K562 (cell line): ENCODE data around the gene EIF4EBP2.

ENCODE experiments used
- BHLHE40 ChIP-seq: IDR thresholded peaks from 2 replicates; pipeline ENCODE4 v1.6.1; 2011; ENCODE audit warnings: low read length, improper control_type of control experiment
- CHD2 ChIP-seq: IDR thresholded peaks from 2 replicates; pipeline ENCODE4 v1.6.1; 2011; ENCODE audit warnings: low read depth, low read length
- TF ChIP-seq, protein P1 (sequence below): fragments of 450-650 bp; formaldehyde crosslinking; IDR thresholded peaks from 2 replicates; pipeline ENCODE4 v1.4.0; 2022; ENCODE audit warnings: missing genetic modification characterization
- TF ChIP-seq, protein P2 (sequence below), 3 experiments: IDR thresholded peaks in 2 of 3; conservative IDR thresholded peaks in 1 of 3; 2 replicates each; pipeline ENCODE4 v1.5.1; 2011 to 2012; ENCODE audit warnings: low read length in 3 of 3, mild to moderate bottlenecking in 3 of 3, control low read depth in 2 of 3, improper control_type of control experiment in 1 of 3, inconsistent platforms in 1 of 3, low read depth in 1 of 3, mixed read lengths in 1 of 3, moderate library complexity in 1 of 3; ENCODE audit not compliant: insufficient read depth in 2 of 3

DNA sequence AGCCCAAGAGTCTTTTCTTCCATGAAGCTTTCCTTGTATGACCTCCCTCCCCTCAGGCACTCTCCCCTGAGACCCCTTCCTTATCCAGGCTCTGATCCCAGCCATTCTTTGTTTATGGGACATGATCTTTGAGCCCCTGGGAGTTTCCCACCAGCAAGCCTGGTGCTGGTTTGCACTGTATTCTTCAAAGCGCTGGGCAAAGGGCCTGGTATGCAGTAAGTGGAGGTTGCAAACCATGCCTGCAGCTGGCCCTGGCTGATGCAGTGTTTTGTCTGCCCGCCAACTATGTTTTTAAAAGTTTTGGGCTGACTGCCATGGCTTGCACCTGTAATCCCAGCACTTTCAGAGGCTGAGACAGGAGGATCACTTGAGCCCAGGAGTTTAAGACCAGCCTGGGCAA is 44.3 kb downstream of the EIF4EBP2 start:
- TF ChIP-seq CHD2 (no peak), BHLHE40 (no peak)
- TF ChIP-seq, protein P1, sequence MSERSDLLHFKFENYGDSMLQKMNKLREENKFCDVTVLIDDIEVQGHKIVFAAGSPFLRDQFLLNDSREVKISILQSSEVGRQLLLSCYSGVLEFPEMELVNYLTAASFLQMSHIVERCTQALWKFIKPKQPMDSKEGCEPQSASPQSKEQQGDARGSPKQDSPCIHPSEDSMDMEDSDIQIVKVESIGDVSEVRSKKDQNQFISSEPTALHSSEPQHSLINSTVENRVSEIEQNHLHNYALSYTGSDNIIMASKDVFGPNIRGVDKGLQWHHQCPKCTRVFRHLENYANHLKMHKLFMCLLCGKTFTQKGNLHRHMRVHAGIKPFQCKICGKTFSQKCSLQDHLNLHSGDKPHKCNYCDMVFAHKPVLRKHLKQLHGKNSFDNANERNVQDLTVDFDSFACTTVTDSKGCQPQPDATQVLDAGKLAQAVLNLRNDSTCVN (CRISPR knock-in tag) = no peak
- TF ChIP-seq, protein P2, sequence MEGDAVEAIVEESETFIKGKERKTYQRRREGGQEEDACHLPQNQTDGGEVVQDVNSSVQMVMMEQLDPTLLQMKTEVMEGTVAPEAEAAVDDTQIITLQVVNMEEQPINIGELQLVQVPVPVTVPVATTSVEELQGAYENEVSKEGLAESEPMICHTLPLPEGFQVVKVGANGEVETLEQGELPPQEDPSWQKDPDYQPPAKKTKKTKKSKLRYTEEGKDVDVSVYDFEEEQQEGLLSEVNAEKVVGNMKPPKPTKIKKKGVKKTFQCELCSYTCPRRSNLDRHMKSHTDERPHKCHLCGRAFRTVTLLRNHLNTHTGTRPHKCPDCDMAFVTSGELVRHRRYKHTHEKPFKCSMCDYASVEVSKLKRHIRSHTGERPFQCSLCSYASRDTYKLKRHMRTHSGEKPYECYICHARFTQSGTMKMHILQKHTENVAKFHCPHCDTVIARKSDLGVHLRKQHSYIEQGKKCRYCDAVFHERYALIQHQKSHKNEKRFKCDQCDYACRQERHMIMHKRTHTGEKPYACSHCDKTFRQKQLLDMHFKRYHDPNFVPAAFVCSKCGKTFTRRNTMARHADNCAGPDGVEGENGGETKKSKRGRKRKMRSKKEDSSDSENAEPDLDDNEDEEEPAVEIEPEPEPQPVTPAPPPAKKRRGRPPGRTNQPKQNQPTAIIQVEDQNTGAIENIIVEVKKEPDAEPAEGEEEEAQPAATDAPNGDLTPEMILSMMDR (IDR thresholded peaks at IDR 0.05 in 2 of 3, conservative IDR thresholded peaks at IDR 0.05 in 1 of 3; ENCODE audit: insufficient read depth in 2 of 3, low read depth in 1 of 3, low read length in 3 of 3) = no peak
